Kidney capillary endothelial cell (primary cell): ENCODE data around the gene IFFO2.
A peak's percentile ranks its signal among the peaks of the same experiment; 100 is the strongest.

Experiments
- DNase-seq: peaks from one replicate; pipeline ENCODE4 v3.0.0-alpha.2; 2018; ENCODE audit warnings: low spot score

Gene IFFO2

DNA sequence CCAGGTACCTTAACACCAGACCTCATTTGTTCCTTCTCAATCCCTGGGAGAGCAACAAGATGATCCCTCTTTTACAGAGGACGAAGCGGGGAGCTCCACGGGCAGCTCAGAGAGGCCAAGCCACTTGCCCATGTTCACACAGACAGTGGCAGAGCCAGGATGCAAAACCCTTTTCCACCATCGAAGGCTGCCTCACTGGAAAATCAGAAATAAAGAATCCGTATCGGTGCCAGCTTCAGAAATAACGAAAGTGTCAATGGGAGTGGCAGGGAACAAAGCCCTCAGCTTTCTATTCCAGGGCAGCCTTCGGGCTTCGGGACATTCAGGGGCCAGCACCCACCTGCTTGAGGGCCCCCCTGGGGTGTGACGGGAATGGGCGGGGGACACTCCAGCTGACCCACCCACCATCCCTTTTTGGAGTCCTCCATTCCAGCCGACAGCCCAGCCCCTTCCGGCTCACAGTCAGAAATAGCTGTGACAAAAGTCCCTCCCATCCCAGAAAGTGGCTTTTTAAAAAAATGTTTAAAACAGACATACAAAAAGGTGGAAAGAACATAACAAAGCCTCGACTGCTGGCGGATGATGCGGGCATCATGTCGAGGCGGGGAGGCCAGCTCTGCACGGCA lies 6.0 kb downstream of the IFFO2 start:
- DNase-seq = peak; percentile 30

DNA sequence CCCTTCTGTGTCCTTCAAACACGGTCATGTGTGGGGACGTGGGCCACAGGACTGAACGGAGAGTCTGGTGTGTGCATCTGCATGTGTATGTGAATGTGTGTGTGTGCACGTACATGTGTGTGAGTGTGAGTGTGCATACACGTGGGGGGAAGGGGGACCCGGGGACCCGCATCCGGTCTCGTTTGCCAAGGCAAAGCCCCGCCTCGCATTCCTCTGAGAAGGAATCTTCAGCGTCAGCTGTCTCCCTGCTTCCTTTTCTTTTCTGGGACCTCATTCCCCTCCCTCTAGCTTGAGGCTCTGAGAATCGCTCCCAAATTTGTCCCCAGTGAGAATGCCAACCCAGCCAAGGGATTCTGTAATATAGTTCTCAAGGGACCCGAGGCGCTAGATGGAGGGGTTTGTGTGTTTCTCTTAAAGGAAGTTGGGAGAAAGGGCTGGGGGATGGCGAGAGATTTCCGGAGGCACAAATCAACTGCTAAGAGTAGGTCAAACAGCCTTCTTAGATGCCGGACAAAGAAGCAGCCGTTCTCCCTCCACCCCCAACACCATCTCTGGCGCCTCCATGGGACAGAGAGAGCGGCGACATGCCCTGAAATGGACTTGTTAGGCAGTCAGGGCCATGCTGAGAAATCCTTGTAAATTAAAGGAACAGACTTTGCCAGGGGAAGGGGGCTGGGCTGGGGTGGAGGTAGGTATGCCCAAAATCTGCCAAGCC lies 6.6 kb downstream of the IFFO2 start:
- peak; percentile 63 for DNase-seq

DNA sequence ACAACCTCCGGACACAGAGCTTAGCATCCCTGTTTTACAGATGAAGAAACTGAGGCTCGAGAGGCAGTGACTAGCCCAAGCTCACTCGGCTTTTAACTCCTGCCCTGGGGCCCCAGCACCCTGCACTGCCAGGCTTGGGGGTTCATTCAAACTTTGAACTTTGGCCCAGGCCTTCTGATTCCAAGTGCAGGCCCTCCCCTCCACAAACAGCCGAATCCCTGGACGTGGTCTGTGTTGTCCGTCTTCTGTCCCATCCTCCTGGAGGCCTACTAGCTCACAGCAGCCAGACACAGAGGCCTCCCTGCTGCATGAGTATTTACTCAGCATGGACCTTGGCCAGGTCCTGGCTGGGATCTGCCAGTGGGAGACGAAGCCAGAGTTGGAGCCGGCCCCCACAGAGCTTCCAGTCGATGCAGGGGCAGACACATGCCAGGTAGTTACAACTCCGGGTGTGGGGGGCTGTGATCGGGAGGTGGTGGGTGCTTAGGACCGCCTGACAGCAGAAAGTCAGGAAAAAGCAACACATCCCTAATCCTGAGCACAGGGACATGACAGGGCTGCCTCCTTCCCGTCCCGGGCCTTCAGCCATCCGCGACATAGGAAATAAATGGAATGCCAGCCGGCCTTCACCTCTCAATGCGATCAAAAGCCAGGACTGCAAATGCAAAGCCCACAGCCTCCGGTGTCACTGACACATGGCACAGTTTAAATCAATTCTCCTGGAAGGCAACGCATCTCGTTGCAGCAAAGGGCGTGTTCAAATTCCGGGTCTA lies 7.4 kb downstream of the IFFO2 start:
- DNase-seq = peak; percentile 34

DNA sequence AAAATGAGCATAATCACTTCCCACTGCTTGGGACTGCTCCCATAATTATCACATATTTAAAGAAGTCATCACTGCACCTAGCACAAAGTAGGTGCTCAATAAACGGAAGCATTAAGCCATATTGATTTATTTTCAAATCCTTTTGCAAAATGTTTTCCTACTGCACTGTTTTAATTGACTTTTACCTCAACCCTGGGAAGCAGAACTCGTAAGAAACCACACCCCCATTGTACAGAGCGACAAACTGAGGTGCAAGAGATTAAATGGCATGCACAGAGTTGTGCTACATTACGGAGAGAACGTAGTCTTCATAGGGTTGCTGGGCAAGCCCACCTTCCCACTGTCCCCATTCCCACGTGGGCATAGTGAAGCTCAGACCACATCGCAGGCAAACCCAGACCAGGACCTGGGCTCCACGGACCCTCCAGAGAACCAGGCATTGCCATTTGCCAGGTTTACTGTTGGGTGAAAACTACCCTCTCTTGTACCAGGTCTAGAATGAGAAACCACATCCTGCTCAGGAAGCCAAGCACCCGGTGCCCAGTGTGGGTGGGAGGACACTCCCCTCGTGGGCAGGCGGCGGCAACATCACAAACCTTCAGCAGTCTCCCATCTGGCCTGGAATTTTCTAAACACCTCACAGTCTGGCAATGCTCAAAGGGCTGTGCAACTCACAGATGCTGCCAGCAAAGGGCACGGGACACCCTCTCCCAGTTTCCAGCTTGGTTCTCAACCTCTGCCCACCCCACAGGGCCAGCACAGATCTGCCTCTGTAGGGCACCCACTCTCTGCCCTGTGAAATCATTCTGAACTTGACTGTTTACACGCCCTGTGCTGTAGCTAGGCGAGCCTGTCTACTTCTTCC lies 8.2 kb downstream of the IFFO2 start:
- no peak for DNase-seq

DNA sequence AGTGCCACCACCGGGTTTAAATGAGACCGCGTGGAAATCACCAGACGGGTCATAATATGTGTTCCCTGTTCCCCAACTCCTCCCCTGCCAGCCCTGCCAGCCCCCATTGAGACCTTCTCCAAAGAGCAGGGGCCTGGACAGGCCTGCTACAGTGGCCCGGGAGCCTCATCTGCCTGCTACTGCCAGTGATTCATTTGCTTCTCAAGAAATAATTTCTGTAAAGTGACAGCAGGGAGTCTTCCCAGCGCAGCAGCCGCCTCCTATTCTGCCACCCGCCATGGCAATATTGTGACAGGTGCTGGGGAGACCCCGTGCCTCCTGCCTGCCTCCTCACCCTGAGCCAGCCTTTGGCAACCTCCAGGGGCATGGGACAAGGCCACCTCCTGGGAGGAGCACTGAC lies 8.9 kb downstream of the IFFO2 start:
- DNase-seq = no peak

DNA sequence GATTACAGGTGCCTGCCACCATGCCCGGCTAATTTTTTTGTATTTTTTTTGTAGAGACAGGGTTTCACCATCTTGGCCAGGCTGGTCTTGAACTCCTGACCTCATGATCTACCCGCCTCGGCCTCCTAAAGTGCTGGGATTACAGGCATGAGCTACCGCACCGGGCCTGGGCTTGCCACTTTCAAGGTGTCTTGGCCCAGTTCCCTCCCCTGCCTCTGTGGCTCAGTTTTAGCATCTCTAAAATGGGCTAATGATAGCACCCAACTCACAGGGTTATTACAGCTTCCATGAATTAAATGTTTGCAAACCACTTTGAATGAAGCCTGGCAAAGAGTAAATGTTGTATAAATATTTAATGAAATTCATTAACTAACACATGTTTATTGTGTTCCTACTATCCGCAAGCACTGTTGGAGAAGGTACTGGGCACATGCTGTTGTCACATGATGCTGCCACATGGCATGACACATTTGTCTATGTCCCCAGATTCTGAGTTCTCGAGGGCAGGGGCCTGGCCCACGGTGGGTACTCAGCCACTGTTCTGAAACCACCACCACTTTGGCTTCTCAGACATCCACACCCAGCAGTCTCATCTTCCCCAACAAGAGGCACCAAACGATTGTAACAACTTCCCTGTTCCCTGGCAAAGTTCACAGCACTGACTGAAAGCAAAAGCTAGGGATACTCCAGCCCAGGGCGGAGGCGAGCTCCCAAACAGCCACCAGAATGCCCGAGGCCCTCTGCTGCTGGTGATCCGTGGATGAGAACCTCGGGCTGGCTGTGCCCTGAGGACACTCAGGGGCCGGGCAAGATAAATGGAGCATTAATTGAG lies 9.7 kb downstream of the IFFO2 start:
- no peak for DNase-seq

DNA sequence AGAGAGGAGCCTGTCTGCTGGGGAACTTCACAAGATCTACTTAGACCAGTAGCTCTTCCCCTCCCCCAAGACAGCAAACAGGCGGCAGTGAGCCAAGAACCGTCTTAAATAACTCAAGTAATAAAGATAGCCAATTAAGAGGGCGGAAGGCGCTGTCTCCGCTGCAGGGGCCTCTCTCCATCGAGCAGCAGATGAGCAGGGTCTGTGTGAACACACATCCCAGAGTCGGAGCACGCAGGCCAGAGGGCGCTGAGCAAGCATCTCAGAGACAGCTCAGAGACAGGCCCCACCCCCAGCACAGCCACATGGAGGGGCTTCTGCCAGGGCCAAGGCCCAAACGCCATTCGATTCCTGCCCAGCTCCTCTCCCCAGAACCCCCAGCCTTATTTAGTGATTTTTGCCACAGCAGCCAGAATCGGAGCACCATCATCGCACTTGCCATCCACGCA lies 11.1 kb downstream of the IFFO2 start:
- peak; percentile 37 for DNase-seq

DNA sequence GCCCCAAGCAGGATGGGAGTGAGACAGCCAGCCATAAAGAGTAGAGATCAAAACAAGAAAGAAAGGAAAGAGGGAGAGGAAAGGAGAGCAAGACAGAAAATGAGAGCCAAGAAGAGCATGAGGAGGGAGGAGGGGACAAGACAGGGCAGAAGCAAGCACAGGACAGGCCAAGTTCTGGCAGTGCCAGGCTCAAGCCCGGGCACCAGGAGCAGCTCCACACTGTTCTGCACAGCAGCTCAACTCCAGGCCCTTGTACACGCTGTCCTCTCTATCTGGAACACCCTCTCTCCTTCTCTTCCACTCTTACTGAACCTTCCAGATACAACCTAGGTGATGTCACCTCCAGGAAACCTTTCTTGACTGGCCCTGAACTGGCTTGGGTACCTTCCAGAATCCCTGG lies 11.7 kb downstream of the IFFO2 start:
- no peak for DNase-seq

DNA sequence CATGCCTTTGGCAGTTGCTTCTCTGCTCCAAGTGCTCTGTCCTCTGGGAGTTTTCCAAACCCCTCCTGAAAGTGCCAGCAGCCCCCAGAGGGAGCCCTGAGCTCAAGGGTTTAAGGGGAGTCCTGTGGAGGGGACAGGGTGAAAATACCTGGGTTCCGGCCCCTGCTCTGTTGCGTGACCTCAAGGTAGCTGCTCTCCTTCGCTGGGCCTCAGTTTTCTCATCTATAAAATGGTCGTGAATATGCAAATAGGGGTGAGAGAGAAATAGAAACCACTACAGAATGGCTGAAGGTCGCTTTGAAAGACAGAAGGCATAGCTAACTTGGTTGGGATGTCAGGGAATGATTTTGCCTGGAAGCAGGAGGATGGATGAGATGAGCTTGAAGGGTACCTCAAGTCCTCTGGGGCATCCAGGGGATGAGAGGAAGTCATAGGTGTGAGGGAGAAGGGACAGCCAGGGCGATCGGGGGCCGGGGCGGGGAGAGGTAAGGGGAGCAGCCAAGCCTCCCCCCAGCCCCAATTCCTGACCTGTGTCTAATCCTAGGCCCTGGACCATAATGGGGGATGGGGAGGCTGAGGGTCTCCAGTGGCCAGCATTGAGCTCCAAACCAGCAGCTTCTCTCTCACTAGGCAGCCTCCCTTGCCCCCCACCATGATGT lies 12.4 kb downstream of the IFFO2 start:
- DNase-seq = no peak

DNA sequence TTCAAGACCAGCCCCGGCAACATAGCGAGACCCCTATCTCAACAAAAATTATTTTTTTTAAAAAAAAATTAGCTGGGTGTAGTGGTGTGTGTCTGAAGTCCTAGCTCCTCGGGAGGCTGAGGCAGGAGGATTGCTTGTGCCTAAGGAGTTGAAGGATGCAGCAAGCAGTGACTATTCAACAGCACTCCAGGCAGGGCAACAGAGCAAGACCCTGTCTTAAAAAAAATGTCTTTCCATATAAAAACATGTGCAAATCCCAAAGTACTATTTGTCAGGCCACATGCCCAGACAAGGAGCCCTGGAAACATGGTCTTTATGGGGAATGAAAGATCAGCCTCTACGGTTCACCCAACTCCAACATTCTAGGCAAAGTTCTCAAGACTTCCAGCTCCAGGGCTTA lies 13.3 kb downstream of the IFFO2 start:
- no peak for DNase-seq

DNA sequence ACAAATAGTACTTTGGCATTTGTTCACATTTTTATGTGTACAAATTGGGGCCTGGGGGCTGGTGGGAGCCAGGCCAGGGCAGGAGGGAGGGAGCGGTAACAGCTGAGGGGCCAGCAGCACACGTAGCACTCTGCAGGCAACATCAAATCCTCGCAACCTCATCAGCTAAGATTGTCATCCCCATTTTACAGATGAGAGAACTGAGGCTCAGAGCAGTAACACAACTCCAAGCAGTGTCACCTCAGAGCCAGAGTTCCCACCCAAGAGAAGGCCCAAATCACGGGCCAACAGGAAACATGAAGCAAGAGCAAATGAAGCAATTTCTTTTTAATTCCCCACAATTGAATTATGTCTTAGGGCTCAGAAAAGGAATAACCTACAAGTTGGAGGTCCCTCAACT lies 14.1 kb downstream of the IFFO2 start:
- DNase-seq = no peak

DNA sequence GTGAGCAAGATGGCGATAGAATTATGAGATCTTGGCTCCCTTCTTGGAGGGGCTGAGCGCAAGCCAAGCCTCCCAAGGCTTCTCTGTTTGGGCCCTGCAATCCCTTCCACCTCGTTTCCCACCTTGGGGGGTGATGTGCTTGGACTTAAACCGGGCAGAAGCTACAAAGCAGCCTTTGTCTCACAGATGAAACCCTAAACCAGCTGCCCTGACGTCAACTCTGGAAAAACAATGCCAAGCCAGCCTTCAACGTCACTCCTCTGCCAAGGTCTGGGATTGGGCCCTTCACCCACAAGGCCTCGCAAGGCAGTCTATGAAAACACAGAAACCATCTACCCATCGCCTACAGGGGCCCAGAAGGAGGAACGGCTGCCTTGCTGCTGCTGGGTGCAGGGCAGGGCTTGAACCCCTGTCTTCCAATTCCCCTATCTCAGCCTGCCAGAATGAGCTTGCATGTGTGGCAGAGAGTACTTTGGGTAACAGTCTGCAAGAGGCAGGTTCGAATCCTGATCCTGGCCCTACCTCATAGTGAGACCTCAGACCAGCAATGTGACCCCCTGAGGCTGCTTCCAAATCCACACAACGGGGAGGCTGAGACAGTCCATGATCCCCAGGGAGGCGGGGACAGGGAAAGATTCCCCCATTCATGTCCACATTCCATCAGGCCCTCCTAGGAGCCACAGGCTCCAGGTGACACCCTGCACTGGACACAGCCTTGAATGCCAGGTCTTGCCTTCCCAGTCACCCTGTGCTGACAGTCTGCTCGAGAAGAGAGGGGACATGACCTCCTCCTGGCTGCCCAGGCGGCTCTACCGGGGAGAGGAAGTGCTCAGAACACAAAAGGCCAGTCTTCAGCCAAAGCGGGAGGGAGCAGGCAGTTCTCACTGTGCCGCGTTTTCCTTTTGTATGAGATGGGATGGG lies 15.0 kb downstream of the IFFO2 start:
- DNase-seq = peak; percentile 63

DNA sequence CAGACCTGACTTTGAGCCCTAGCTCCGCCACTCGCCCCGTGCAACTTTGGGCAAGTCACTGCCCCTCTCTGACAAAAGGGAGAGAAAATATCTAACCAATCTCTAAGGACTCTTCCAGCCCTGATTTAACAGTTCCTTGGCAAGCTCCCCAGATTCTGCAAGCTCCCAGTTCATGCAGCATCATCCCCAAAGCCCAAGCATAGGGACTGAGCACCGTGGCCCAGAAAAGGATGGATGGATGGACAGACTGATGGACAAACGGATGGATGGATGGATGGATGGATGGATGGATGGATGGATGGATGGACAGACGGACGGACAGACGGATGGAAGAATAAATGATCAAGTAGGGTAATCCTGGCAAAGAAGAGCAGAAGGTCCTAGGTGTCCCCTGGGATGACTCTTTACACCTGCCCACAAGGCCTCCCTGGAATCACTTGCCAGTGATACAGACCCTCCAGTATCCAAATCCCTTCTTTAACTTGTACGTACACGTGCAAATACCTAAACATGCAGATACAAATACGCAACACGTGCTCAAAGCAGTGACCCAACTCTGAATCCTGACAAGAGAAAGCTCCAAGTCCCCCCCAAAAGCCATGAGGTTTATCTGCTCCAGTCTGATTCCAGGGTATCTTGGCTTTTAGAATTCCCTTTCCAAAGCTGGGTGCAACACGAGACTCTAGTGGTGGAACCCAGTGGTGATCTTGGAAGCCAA lies 16.0 kb downstream of the IFFO2 start:
- no peak for DNase-seq

DNA sequence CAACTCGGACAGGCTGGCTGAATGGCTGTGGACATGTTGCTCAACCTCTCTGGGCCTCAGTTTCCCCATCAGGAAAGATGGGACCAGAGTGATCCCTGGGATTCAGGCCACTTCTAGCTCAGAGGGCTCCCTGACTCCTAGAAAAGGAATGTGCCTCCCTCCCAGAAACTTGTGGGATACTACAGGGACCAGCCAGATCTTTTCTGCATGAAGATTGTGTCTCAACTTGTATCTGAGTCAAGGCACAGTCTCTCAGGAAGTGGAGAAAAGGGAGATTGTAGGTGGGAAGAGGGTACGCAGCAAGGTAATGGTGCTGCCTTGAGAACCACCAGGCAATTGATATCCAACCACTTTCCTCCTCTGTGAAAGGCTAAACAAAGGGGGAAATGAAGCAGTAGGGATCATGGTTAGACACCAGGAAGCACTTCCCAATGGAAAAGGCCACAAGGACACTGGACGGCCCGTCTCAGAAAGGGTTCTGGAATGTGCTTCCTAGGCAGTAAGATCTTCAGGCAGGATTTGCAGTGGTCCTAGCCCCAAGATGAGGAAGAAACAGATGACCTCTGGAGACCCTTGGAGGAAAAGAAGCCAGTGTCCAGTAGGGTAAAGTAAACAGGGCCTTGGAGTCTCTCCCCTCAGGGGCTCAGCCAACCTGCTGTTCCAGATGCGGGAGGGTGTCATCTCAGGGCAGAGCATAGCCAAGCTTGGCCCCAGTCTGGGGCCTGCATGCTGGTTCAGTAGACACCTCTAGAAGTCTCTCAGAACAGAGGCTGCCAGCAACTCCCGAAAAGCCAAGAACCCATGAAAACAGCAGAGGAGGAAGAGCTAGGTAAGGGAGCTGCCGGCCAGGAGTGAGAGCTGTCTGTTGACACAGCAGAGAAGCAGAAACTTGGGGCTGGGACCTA lies 16.8 kb downstream of the IFFO2 start:
- DNase-seq = no peak

DNA sequence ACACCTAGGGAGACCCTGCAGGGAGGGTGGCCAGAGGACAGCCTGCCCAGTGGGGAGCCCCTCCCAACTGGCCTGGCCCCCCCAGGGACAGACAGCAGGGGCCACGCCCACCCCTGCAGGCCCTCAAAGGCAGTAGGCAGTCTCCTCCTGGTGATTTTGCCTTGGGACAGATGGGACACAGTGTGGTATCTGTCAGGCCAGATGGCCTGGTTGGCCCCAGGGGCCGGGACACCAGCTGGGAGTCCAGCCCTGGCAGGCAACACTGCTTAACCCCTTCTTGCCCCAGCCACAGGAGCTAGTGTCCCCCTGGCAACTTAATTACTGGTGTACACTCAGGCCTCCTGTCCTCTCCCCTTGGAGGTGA lies 17.8 kb downstream of the IFFO2 start:
- DNase-seq = no peak

DNA sequence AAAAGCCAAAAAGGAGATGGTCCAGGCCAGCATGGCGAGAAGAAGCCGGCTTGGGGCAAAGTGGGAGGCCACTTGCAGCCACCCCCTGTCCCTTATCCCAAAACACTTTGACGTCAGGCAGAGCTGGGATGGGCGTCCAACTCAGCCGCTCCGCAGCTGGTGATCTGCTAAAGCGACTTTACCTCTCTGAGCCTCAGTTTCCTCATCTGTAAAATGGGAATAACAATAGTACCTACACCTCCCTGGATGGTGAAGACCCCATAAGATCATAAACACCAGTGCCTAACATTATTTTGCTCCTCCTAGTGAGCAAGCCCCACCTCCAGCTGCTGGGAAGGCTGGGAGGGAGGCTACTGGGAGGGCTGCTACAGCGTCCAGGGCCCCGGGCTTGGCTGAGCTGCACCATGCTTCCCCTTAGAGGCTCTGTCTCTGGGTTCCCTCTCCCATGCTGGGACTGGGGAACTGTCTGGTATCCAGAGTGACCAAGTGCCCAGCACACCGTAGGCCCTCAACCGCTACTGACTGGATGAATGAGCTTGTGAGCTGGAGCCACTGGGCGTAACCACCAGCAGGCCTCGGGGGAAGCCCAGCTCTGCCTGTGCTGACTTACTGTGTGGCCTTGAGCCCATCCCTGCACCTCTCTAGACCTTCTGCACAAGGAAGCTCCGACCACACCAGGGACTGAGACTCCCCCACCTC lies 18.3 kb downstream of the IFFO2 start:
- DNase-seq = no peak

DNA sequence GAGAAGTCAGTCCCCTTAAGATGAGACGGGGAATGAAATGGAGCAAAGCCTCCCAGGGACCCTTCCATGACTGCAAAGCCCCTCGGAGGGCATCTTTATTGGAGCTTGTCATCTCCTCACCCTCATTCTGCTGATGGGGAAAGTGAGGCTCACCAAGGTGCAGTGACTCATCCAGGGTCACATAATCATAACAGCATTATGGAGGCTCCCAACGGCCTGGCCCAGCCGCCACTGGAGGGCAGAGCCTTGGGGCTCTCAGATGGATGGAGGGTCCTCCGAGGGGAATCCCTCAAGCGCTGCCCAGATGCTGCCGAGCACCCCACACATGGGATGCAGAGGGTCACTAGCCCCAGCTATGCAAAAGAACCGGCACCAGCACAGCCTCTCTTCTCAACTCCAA lies 18.9 kb downstream of the IFFO2 start:
- no peak for DNase-seq
